GM18517 (cell line): Measurements from ENCODE around the gene WDR72.
"Not testable (repeated sequence)": the region's sequence is repeated elsewhere in the genome, so short reads cannot be mapped to it uniquely, and the experiment has no call there.

ENCODE experiments used
- ATAC-seq: cut with Tn5 transposase; IDR thresholded peaks from one replicate; pipeline ENCODE4 v1.9.1; 2021; ENCODE audit warnings: mild to moderate bottlenecking, moderate library complexity; ENCODE audit not compliant: unreplicated experiment

Gene WDR72

GRCh38 chr15:53759411-53759931 is at the start of gene WDR72:
TSS of gene WDR72 (minus strand) at chr15:53759663. CDS start at chr15:53733149, 26,514 bp downstream.
- no peak for ATAC-seq

- ATAC-seq = no peak
Observed at GRCh38 chr15:53808058-53808706, 48.7 kb upstream of the WDR72 start.

- ATAC-seq = no peak
Observed at GRCh38 chr15:53807501-53807900, 48.0 kb upstream of the WDR72 start.

- ATAC-seq = no peak
Observed at GRCh38 chr15:53802672-53803071, 43.2 kb upstream of the WDR72 start.

- no peak for ATAC-seq
Observed at GRCh38 chr15:53791581-53791980, 32.1 kb upstream of the WDR72 start.

GRCh38 chr15:53789654-53790375 is 30.4 kb upstream of the WDR72 start:
- ATAC-seq = no peak

GRCh38 chr15:53786401-53786800 is 26.9 kb upstream of the WDR72 start:
- no peak for ATAC-seq

GRCh38 chr15:53785241-53785640 is 25.8 kb upstream of the WDR72 start:
- ATAC-seq = not testable (repeated sequence)

GRCh38 chr15:53762916-53763315 is 3.5 kb upstream of the WDR72 start:
- no peak for ATAC-seq

- no peak for ATAC-seq
Observed at GRCh38 chr15:53758412-53758811, 1.1 kb downstream of the WDR72 start.

- ATAC-seq = no peak
Observed at GRCh38 chr15:53757906-53758305, 1.6 kb downstream of the WDR72 start.

GRCh38 chr15:53753813-53754212 is 5.7 kb downstream of the WDR72 start:
- no peak for ATAC-seq

GRCh38 chr15:53752406-53752805 is 7.1 kb downstream of the WDR72 start:
- ATAC-seq = no peak

GRCh38 chr15:53747501-53748068 is 11.9 kb downstream of the WDR72 start:
- ATAC-seq = no peak

GRCh38 chr15:53746101-53746500 is 13.4 kb downstream of the WDR72 start:
- no peak for ATAC-seq

GRCh38 chr15:53739651-53740050 is 19.8 kb downstream of the WDR72 start:
- ATAC-seq = no peak

GRCh38 chr15:53739187-53739586 is 20.3 kb downstream of the WDR72 start:
- no peak for ATAC-seq

GRCh38 chr15:53721334-53722087 is 38.0 kb downstream of the WDR72 start:
- ATAC-seq = no peak

- ATAC-seq = no peak
Observed at GRCh38 chr15:53716909-53717876, 42.3 kb downstream of the WDR72 start.

GRCh38 chr15:53713218-53713617 is 46.2 kb downstream of the WDR72 start:
- no peak for ATAC-seq
